ENCODE data around the gene ABCC6.
"Not testable (repeated sequence)": the region's sequence is repeated elsewhere in the genome, so short reads cannot be mapped to it uniquely, and the experiment has no call there.

Gene ABCC6

GRCh38 chr16:16223662-16224241 lies 458 bp upstream of the ABCC6 start:
- not testable (repeated sequence) for DNase-seq (ENCODE audit: low read depth)

GRCh38 chr16:16221382-16221781 lies 1.9 kb downstream of the ABCC6 start:
- not testable (repeated sequence) for DNase-seq (ENCODE audit: low read depth)

DNA sequence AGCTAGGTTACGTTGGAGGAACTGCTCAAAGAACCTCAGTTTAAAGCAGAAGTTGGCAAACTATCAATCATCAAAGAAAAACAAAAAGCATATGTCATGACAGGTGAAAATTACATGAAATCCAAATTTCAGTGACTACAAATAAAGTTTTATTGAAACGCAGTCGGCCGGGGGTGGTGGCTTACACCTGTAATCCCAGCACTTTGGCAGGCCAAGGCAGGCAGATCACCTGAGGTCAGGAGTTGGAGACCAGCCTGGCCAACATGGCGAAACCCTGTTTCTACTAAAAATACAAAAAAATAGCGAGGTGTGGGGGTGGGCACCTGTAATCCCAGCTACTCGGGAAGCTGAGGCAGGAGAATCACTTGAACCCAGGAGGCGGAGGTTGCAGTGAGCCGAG lies 2.8 kb downstream of the ABCC6 start:
- not testable (repeated sequence) for DNase-seq (ENCODE audit: low read depth)

DNA sequence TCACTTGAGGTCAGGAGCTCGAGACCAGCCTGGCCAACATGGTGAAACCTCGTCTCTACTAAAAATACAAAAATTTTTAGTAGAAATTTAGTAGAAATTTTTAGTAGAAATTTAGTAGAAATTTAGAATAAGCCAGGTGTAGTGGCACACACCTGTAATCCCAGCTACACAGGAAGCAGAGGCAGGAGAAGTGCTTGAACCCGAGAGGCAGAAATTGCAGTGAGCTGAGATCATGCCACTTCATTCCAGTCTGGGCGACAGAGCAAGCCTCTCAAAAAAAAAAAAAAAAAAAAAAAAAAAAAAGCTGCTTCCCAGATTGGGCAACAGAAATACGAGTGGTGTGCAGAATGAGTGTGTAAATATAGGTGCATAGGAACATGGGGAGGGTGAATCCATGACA lies 4.5 kb downstream of the ABCC6 start:
- not testable (repeated sequence) for DNase-seq (ENCODE audit: low read depth)

DNA sequence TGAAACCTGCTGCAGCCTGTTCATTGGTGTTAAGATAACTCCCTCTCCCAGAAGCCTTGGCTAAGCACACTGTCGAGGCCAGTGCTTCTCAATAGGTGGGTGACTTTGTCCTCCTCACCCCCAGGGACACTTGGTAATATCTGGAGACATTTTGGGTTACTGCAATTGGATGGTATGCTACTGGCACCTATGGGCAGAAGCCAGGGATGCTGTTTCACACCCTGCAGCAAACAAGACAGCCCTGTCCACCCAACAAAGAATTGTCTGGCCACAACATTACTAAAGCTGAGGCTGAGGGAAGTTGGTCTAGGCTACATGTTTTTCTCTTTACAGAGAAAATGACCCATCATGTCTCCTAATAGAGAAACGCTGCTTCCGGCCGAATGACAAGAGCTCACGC lies 4.9 kb downstream of the ABCC6 start:
- DNase-seq (ENCODE audit: low read depth), result not testable (repeated sequence)

DNA sequence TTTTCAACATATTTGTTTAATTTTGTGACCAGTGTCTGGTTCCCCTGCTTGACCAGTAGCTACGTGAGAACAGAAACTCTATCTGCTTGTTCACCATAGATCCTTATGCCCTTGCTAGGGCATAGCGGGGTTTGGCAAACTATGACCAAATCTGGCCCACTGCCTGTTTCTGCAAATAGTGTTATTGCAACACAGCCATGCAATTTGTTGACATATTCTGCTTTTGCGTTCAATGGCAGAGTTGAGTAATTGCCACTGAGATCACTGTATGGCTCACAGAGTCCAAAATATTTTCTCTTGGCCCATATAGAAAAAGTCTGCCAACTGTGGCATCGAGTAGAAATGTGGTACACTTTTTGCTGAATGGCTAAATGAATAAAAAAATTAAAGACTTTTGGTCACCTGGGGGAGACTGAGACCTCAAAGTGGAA lies 9.4 kb downstream of the ABCC6 start:
- peak; percentile 84 for DNase-seq (ENCODE audit: low read depth)

GRCh38 chr16:16211404-16211803 lies 11.9 kb downstream of the ABCC6 start:
- DNase-seq (ENCODE audit: low read depth), result not testable (repeated sequence)

DNA sequence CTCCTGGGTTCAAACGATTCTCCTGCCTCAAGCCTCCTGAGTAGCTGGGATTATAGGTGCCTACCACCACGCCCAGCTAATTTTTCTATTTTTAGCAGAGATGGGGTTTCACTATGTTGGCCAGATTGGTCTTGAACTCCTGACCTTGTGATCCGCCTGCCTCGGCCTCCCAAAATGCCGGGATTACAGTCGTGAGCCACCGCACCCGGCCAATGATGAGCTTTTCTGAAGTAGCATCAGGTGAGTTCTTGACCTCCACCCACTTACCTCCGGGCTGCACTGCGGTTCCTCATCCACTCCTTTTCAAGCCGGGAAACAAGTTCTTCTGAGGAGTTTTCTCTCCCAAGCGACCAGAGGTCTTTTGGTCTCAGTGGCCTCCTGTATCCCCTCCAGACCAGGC lies 14.8 kb downstream of the ABCC6 start:
- not testable (repeated sequence) for DNase-seq (ENCODE audit: low read depth)

DNA sequence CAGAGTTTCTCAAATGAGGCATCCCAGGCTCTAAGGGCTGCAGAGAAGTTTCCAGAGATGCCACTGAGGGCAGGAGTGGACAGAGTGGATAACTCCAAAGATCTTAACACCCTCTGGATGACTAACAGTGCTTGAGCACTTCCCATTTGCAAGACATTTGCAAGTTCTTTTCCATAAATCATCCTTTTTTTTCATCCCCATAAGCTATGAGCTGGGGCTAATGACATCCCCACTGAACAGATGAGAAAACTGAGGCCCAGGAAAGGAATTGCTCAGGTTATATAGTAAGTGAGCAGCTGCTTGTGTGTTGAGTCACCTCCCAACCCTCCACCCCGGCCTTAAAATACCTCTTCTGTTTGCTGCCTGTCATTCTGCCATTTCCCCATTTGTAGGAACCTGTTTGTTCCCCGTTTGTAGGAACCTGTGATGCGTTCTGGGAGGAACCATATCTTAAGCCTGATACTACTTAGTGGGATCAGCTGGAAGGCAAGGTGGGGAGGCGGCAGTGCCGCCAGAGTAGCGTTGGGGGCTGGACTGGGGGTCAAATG lies 15.4 kb downstream of the ABCC6 start:
- not testable (repeated sequence) for DNase-seq (ENCODE audit: low read depth)

GRCh38 chr16:16207097-16207786 lies 16.1 kb downstream of the ABCC6 start:
- not testable (repeated sequence) for DNase-seq (ENCODE audit: low read depth)

GRCh38 chr16:16205864-16206263 lies 17.4 kb downstream of the ABCC6 start:
- not testable (repeated sequence) for DNase-seq (ENCODE audit: low read depth)

DNA sequence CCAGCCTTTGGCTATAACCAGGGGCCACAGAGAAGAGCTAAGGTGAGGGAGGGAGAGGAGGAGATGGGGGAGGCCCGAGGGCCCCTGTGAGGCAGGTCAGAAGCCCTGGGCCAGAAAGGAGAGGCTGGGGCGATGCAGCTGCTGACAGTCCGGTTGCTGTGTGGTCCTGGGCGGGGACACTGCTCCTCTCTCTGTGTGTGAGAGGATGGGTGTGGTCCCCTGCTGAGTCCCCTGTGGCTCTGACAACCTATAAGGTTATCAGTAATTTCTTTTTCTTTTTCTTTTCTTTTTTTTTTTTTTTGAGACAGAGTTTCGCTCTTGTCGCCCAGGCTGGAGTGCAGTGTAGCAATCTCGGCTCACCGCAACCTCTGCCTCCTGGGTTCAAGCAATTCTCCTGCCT lies 18.7 kb downstream of the ABCC6 start:
- DNase-seq (ENCODE audit: low read depth), result not testable (repeated sequence)

DNA sequence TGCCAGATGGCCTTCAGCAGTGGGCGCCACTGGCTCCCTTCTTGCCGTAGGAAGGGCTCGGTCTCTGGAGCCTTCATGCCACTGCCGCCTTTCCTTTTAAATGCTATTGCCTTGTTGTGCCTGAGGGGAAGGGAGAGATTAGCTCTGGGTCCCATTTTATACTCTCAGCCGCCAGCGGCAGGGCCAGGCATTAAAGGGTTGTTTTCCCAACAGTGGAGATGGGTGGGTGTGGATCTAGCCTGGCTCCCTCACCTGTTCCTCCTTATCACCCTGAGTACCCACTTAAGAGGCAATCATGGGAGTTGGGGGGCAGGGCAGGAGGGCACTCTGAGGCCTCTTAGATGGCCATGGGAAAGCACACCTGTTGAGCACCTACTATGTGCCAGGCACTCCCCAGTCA lies 19.8 kb downstream of the ABCC6 start:
- DNase-seq (ENCODE audit: low read depth), result not testable (repeated sequence)

DNA sequence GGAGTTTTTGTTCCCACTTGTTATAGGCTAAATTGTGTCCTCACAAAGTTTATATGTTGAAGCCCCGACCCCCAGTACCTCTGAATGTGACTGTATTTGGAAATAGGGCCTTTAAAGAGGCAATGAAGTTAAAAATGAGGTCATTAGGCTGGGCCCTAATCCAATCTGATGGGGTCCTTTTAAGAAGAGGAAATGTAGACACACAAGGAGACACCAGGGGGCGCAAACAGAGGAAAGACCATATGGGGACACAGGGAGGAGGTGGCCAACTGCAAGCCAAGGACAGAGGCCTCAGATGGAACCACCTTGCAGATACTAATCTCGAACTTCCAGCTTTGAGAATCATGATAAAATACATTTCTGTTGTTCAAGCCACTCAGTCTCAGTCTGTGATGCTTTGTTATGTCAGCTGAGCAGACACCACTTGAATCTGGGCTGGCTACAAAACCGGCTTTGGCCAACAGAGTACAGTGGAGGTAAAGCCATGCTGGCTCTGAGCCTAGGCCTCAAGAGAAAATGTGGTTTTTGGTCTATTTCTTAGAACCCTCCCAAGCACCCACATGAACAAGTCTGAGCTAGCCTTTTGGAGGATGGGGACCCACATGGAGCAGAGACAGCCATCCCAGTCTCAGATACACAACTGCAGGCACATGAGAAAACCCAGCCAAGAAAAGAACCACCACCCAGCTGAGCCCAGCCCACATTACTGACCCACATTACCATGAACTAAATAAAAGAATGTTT lies 20.7 kb downstream of the ABCC6 start:
- DNase-seq (ENCODE audit: low read depth), result peak; percentile 49

- DNase-seq (ENCODE audit: low read depth), result not testable (repeated sequence)
Observed at GRCh38 chr16:16201880-16202279, 21.4 kb downstream of the ABCC6 start.

GRCh38 chr16:16200391-16200790 lies 22.9 kb downstream of the ABCC6 start:
- not testable (repeated sequence) for DNase-seq (ENCODE audit: low read depth)

DNA sequence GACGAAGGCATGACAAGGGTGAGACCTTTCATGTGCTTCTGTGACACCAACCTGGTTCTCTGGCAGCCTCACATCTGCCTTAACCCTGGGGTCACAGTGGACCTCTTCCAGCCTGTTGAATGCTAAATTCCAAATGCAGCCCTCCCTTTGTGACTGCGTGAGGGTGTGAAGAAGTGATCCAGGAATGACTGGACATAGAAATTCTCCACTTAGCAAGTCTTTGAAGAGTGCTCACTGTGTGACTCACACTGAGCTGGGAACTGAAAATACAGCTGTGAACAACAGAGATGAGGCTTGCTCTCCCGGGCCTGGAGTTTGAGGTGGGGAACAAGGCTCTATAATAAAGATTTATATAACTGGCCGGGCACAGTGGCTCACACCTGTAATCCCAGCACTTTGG lies 23.9 kb downstream of the ABCC6 start:
- not testable (repeated sequence) for DNase-seq (ENCODE audit: low read depth)

DNA sequence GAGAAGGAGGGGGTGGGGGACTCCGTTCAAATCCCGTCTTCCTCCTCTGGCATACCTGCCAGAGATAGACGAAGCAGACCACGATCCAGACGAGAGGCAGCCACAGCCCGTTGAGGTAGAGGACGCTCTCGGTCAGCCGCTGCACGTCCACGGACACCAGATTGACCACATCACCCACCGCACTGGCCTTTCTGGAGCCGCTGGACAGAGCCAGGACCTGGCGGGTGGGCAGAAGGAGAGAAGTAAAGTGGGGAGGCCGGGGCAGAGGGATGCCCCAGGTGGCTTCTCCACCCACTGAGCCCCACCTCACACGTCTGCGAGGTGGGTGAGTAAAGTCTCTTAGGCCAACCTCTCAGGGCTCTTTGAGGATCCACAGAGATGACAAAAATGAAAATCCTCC lies 25.3 kb downstream of the ABCC6 start:
- no peak for DNase-seq (ENCODE audit: low read depth)

DNA sequence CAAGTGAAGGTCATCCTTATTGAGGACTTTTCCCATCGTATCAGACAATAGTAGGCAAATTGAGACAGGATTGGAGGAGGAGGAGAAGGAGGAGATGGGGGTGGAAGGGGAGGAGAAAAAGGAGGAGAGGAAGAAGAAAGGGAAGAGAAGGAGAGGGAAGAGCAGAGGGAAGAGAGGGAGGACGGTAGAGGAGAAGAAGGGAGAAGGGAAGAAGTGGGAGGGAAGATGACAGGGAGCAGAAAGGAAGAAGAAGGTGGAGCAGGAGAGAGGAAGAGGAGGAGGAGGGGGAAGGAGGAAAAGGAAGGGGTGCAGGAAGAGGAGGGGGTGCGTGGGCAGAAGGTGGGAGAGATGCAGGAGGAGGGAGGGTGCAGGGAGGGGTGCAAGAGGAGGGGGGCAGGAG lies 26.0 kb downstream of the ABCC6 start:
- no peak for DNase-seq (ENCODE audit: low read depth)

- DNase-seq (ENCODE audit: low read depth), result no peak
Observed at GRCh38 chr16:16196099-16196498, 27.2 kb downstream of the ABCC6 start.

- DNase-seq (ENCODE audit: low read depth), result no peak
Observed at GRCh38 chr16:16191493-16192167, 31.7 kb downstream of the ABCC6 start.

DNA sequence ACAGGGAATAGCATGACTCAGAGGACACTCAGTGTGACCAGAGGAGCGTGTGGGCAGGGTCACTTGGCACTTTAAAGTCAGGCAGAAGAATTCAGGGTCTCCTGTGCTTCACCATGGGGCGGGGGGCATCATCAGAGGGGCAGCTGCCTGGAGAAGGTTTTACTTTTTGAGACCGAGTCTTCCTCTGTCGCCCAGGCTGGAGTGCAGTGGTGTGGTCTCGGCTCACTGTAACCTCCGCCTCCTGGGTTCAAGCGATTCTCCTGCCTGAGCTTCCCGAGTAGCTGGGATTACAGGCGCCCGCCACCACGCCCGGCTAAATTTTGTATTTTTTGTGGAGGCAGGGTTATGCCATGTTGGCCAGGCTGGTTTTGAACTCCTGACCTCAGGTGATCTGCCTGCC lies 32.3 kb downstream of the ABCC6 start:
- DNase-seq (ENCODE audit: low read depth), result not testable (repeated sequence)

Data from fibroblast of gingiva (primary cell).